Mesendoderm (in vitro differentiated cells): ENCODE data around the gene MRAS.

ENCODE experiments used
- DNase-seq: peaks from one replicate; pipeline ENCODE4 v3.0.0; 2013
- H2AK5ac ChIP-seq: 2 replicates; pipeline ENCODE4 v1.6.1; 2013; ENCODE audit warnings: low read length, inconsistent platforms
- H2BK120ac ChIP-seq: 2 replicates; pipeline ENCODE4 v1.6.1; 2013; ENCODE audit warnings: low read depth, mild to moderate bottlenecking, low read length, moderate library complexity, mixed read lengths
- H2BK15ac ChIP-seq: replicated peaks from 2 replicates; pipeline ENCODE4 v1.6.1; 2013; ENCODE audit warnings: low read depth, mild to moderate bottlenecking, moderate library complexity
- H2BK5ac ChIP-seq: 2 replicates; pipeline ENCODE4 v1.6.1; 2013; ENCODE audit warnings: low read length, inconsistent platforms
- H3K18ac ChIP-seq: 2 replicates; pipeline ENCODE4 v1.6.1; 2013; ENCODE audit warnings: mild to moderate bottlenecking, low read length, mixed read lengths
- H3K23ac ChIP-seq: one replicate; pipeline ENCODE4 v1.6.1; 2013; ENCODE audit warnings: low read length
- H3K27ac ChIP-seq: 2 replicates; pipeline ENCODE4 v1.5.1; 2013; ENCODE audit warnings: low read depth, mild to moderate bottlenecking, inconsistent platforms, low read length, moderate library complexity
- H3K27me3 ChIP-seq: 2 replicates; pipeline ENCODE4 v1.6.1; 2013; ENCODE audit warnings: low read length, control low read depth, mild to moderate bottlenecking, inconsistent platforms; ENCODE audit not compliant: insufficient read depth, poor library complexity
- H3K36me3 ChIP-seq: 2 replicates; pipeline ENCODE4 v1.6.1; 2013; ENCODE audit warnings: low read length, inconsistent platforms; ENCODE audit not compliant: control insufficient read depth, insufficient read depth
- H3K4ac ChIP-seq: one replicate; pipeline ENCODE4 v1.6.1; 2013; ENCODE audit warnings: low read depth, mild to moderate bottlenecking, low read length, moderate library complexity
- H3K4me1 ChIP-seq: 2 replicates; pipeline ENCODE4 v1.6.1; 2013; ENCODE audit warnings: low read depth, low read length, inconsistent platforms; ENCODE audit not compliant: control insufficient read depth
- H3K4me2 ChIP-seq: 2 replicates; pipeline ENCODE4 v1.6.1; 2013; ENCODE audit warnings: low read length
- H3K4me3 ChIP-seq: 2 replicates; pipeline ENCODE4 v1.5.1; 2013; ENCODE audit warnings: mild to moderate bottlenecking, low read length
- H3K56ac ChIP-seq: one replicate; pipeline ENCODE4 v1.6.1; 2013; ENCODE audit warnings: low read length
- H3K79me1 ChIP-seq: 2 replicates; pipeline ENCODE4 v1.6.1; 2013; ENCODE audit warnings: low read length, inconsistent platforms
- H3K79me2 ChIP-seq: 2 replicates; pipeline ENCODE4 v1.6.1; 2013; ENCODE audit warnings: mild to moderate bottlenecking, low read length; ENCODE audit not compliant: control insufficient read depth, insufficient read depth
- H3K9ac ChIP-seq: 2 replicates; pipeline ENCODE4 v1.6.1; 2013; ENCODE audit warnings: low read length, inconsistent platforms
- H4K5ac ChIP-seq: one replicate; pipeline ENCODE4 v1.6.1; 2013; ENCODE audit warnings: low read length
- H4K8ac ChIP-seq: one replicate; pipeline ENCODE4 v1.6.1; 2013; ENCODE audit warnings: low read depth, mild to moderate bottlenecking, control low read depth, low read length, moderate library complexity
- WGBS: extraction: QIAGEN DNeasy Blood & Tissue Kit; methylation state at CpG from one replicate; pipeline ENCODE4 v1.1.7; 2013; ENCODE audit warnings: low lambda C conversion rate, missing lambda C conversion rate; ENCODE audit not compliant: insufficient coverage; ENCODE audit errors: extremely low coverage; 5-methylcytosine and 5-hydroxymethylcytosine counted together

The MRAS gene

GRCh38 chr3:138448631-138449030 is 100.3 kb downstream of the MRAS start:
- Histone ChIP-seq H3K56ac (no peak overlapping the region), H3K79me1 (no peaks in the 10 kb centered on the region), H3K4me1 (no peaks in the 10 kb centered on the region), H2AK5ac (no peak overlapping the region), H3K18ac (no peak overlapping the region), H3K9ac (no peak overlapping the region), H4K8ac (no peak overlapping the region), H3K4ac (no peak overlapping the region), H2BK5ac (no peak overlapping the region), H2BK15ac (no peak overlapping the region), H4K5ac (no peak overlapping the region), H3K36me3 (no peaks in the 10 kb centered on the region), H3K4me2 (no peak overlapping the region), H3K4me3 (no peak overlapping the region), H3K79me2 (no peaks in the 10 kb centered on the region), H3K23ac (no peak overlapping the region), H2BK120ac (no peak overlapping the region), H3K27me3 (no peaks in the 10 kb centered on the region), H3K27ac (no peak overlapping the region)
- DNase-seq = no peak
- WGBS = no CpG with 5 or more reads among the region's 3 CpGs

DNA sequence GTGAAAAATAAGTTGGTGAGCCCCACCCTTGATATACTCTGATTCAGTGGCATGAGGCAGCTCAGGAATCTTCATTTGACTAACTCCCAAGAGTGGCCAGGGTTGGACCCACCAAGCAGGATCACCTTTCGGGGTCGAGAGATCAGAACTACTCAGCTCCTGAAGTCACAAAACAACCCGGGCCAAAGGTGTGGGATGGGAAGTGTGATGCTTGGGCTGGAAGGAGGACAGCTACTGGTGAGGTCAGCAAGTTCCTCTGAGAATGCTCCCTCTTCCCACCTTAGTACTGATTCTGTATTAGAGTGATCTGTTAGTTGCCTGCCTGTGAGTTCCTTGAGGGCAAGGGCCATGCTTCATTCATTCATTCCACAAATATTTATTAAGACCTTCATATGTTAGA is 101.1 kb downstream of the MRAS start:
- no peak overlapping the region for H3K4ac ChIP-seq
- no peak overlapping the region for H3K9ac ChIP-seq
- H3K4me3 ChIP-seq = no peak overlapping the region
- no peaks in the 10 kb centered on the region for H3K79me2 ChIP-seq
- no peak overlapping the region for H4K8ac ChIP-seq
- no peak overlapping the region for H3K18ac ChIP-seq
- no peak overlapping the region for H2BK5ac ChIP-seq
- H3K23ac ChIP-seq = no peak overlapping the region
- no CpG with 5 or more reads among the region's 3 CpGs for WGBS
- H2BK15ac ChIP-seq = no peak overlapping the region
- no peak overlapping the region for H3K4me2 ChIP-seq
- H2AK5ac ChIP-seq = no peak overlapping the region
- DNase-seq = no peak
- H2BK120ac ChIP-seq = no peak overlapping the region
- no peak overlapping the region for H3K56ac ChIP-seq
- H3K27me3 ChIP-seq = no peaks in the 10 kb centered on the region
- no peaks in the 10 kb centered on the region for H3K36me3 ChIP-seq
- H4K5ac ChIP-seq = no peak overlapping the region
- no peaks in the 10 kb centered on the region for H3K79me1 ChIP-seq
- no peaks in the 10 kb centered on the region for H3K4me1 ChIP-seq
- no peak overlapping the region for H3K27ac ChIP-seq

DNA sequence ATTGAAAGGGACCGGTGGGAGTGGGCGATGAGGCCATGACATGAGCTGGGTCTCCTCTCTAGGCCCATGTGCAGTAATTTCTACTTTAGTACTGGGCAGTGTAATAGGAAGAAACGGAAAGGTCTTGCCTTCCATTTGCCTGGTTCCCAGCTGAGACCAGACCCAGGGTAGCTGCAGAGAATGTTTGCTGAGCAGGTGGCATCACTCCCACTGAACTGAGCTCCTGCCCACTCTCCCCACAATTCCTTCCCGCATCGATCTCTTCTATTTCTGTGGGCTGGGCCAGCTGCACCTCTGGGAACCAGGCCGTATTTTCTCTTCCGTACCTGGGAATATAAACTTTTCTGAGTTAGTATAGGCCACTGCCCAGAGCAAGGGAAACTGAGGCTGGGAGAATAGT is 101.8 kb downstream of the MRAS start:
- H2BK15ac ChIP-seq = no peak overlapping the region
- WGBS = no CpG with 5 or more reads among the region's 7 CpGs
- H3K79me1 ChIP-seq = no peaks in the 10 kb centered on the region
- no peaks in the 10 kb centered on the region for H3K4me1 ChIP-seq
- H3K79me2 ChIP-seq = no peaks in the 10 kb centered on the region
- H3K27me3 ChIP-seq = no peaks in the 10 kb centered on the region
- no peak for DNase-seq
- no peak overlapping the region for H2AK5ac ChIP-seq
- H3K27ac ChIP-seq = no peak overlapping the region
- H2BK5ac ChIP-seq = no peak overlapping the region
- H3K23ac ChIP-seq = no peak overlapping the region
- H4K8ac ChIP-seq = no peak overlapping the region
- H3K9ac ChIP-seq = no peak overlapping the region
- H3K36me3 ChIP-seq = no peaks in the 10 kb centered on the region
- H2BK120ac ChIP-seq = no peak overlapping the region
- H3K4ac ChIP-seq = no peak overlapping the region
- H3K4me2 ChIP-seq = no peak overlapping the region
- no peak overlapping the region for H3K18ac ChIP-seq
- no peak overlapping the region for H3K4me3 ChIP-seq
- no peak overlapping the region for H4K5ac ChIP-seq
- no peak overlapping the region for H3K56ac ChIP-seq

- no peak overlapping the region for H4K8ac ChIP-seq
- no peak overlapping the region for H2BK5ac ChIP-seq
- no peak overlapping the region for H3K9ac ChIP-seq
- no peak overlapping the region for H2BK120ac ChIP-seq
- H3K23ac ChIP-seq = no peak overlapping the region
- no peak overlapping the region for H3K4me2 ChIP-seq
- H3K79me1 ChIP-seq = no peaks in the 10 kb centered on the region
- no peak overlapping the region for H4K5ac ChIP-seq
- no peaks in the 10 kb centered on the region for H3K4me1 ChIP-seq
- no peak overlapping the region for H2BK15ac ChIP-seq
- no peak overlapping the region for H3K18ac ChIP-seq
- H3K4ac ChIP-seq = no peak overlapping the region
- no peak for DNase-seq
- no peaks in the 10 kb centered on the region for H3K36me3 ChIP-seq
- no peaks in the 10 kb centered on the region for H3K79me2 ChIP-seq
- H3K27me3 ChIP-seq = no peaks in the 10 kb centered on the region
- no peak overlapping the region for H3K56ac ChIP-seq
- WGBS = no CpG with 5 or more reads among the region's 6 CpGs
- H3K4me3 ChIP-seq = no peak overlapping the region
- no peak overlapping the region for H2AK5ac ChIP-seq
- H3K27ac ChIP-seq = no peak overlapping the region
These were observed 102.5 kb downstream of the MRAS start for GRCh38 chr3:138450704-138451424.

- H4K8ac ChIP-seq = no peak overlapping the region
- H2BK15ac ChIP-seq = no peak overlapping the region
- H2AK5ac ChIP-seq = no peak overlapping the region
- H3K18ac ChIP-seq = no peak overlapping the region
- H3K4me2 ChIP-seq = no peak overlapping the region
- H3K4ac ChIP-seq = no peak overlapping the region
- WGBS = no CpG with 5 or more reads among the region's 43 CpGs
- no peak for DNase-seq
- no peaks in the 10 kb centered on the region for H3K36me3 ChIP-seq
- H3K4me3 ChIP-seq = no peak overlapping the region
- H3K56ac ChIP-seq = no peak overlapping the region
- H4K5ac ChIP-seq = no peak overlapping the region
- H3K4me1 ChIP-seq = no peaks in the 10 kb centered on the region
- no peak overlapping the region for H3K9ac ChIP-seq
- no peak overlapping the region for H3K23ac ChIP-seq
- H2BK5ac ChIP-seq = no peak overlapping the region
- no peak overlapping the region for H3K27ac ChIP-seq
- H3K79me1 ChIP-seq = no peaks in the 10 kb centered on the region
- no peak overlapping the region for H2BK120ac ChIP-seq
- H3K79me2 ChIP-seq = no peaks in the 10 kb centered on the region
- no peaks in the 10 kb centered on the region for H3K27me3 ChIP-seq
These were observed 103.3 kb downstream of the MRAS start for GRCh38 chr3:138451595-138452162.

DNA sequence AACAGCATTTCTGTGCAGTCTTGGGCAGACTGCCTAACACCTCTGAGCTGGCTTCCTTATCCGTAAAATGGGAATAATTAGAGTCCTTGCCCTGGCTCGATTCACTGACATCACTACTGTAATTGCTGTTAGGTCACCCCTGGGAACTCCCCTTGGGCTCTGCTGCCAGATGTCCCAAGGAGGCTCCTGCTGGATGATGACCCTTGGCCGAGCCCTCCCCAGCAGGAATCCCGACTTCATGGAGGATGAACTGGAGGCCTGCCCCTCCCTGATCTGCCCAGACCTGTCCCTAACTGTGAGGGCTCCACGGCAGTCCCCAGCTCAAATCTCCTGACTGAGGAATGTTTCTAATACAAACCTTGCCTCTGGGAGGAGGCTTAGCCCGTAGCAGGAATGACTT is 104.1 kb downstream of the MRAS start:
- Histone ChIP-seq H3K27ac (no peak overlapping the region), H4K8ac (no peak overlapping the region), H2BK15ac (no peak overlapping the region), H3K4me1 (no peaks in the 10 kb centered on the region), H3K23ac (no peak overlapping the region), H3K27me3 (no peaks in the 10 kb centered on the region), H3K4ac (no peak overlapping the region), H3K79me1 (no peaks in the 10 kb centered on the region), H3K4me2 (no peak overlapping the region), H2BK5ac (no peak overlapping the region), H3K4me3 (no peak overlapping the region), H3K9ac (no peak overlapping the region), H2BK120ac (no peak overlapping the region), H3K36me3 (no peaks in the 10 kb centered on the region), H2AK5ac (no peak overlapping the region), H3K18ac (no peak overlapping the region), H4K5ac (no peak overlapping the region), H3K56ac (no peak overlapping the region), H3K79me2 (no peaks in the 10 kb centered on the region)
- no CpG with 5 or more reads among the region's 6 CpGs for WGBS
- DNase-seq = no peak
